Testis (tissue), 2 donors: ENCODE results near the gene MRPS14.

Source experiments
- CTCF ChIP-seq, 3 experiments: fragments of 450-650 bp in 2 of 3; fragments of 200-600 bp in 1 of 3; sonication (generic) in 1 of 3; IDR thresholded peaks; one replicate each; pipeline ENCODE4 v1.5.1; 2016 to 2019; ENCODE audit warnings: antibody characterized with exemption in 3 of 3, mild to moderate bottlenecking in 2 of 3, moderate library complexity in 1 of 3
- POLR2A ChIP-seq: fragments of 450-650 bp; IDR thresholded peaks from one replicate; pipeline ENCODE4 v1.6.1; 2017; ENCODE audit warnings: antibody characterized with exemption, mild to moderate bottlenecking, moderate library complexity

GRCh38 chr1:174963529-174964125, 59.6 kb downstream of the MRPS14 start:
- TF ChIP-seq CTCF (IDR thresholded peaks at IDR 0.05) (no peak), POLR2A (no peak)
